HG03442 (cell line): ENCODE data around the gene PPP3CA.
"Not testable (repeated sequence)": the region's sequence is repeated elsewhere in the genome, so short reads cannot be mapped to it uniquely, and the experiment has no call there.

Source experiments
- ATAC-seq: cut with Tn5 transposase; IDR thresholded peaks from one replicate; pipeline ENCODE4 v1.9.1; 2021; ENCODE audit warnings: mild to moderate bottlenecking, moderate library complexity; ENCODE audit not compliant: unreplicated experiment

PPP3CA gene

DNA sequence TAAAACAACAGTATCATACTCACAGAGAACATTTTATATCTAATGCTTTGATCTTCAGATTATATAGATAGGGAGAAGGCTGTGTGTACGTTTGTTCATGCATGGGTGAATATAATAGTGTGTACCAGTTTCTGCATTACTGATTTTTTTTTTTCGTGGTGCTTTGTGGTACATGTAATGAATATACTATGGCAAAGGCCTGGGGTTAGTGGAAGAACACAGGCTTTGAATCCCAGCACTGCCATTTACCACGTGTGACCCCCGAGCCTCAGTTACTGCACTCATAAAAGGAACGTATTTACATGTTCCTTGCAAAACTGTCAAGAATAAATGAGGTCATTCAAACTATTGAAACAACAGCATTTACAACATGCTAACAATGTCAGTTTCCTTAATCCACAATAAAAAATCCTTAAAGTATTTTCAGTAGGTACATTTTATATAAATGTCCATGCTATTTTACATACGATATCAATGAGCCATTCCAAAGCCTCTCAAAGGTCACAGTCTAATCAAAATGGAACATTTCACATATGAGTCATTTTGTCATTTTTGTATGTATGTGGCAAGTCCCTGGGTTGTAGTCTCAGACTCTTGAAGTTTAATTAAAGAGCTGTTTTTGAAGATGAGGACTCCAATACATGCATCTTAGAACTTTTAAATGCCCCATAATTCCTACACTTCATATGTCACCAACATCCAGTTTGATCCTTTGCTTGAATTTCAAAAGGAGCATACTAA, 242.8 kb downstream of the PPP3CA start:
- ATAC-seq: peak; percentile 34

GRCh38 chr4:101103381-101104142, 243.8 kb downstream of the PPP3CA start:
- peak; percentile 81 for ATAC-seq

- no peak for ATAC-seq
Observed at GRCh38 chr4:101102114-101102742, 245.1 kb downstream of the PPP3CA start.

DNA sequence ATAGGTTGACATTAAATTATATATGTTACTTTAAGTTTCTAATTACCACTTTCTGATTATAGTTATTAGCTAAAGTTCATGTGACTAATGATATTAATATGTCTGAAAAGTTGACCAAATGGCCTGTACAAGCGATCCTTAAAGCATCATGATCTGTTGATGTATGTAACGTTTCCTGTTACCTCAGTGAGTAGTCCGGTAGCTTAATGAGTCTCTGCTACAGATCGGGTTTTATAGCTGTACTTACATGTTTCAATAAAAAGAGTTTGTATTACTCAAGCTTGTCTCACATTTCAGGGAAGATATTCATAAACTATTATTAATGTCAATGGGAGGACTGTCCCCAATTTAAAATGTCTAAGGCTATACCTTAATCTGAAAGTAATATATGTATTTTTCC, 246.3 kb downstream of the PPP3CA start:
- no peak for ATAC-seq

DNA sequence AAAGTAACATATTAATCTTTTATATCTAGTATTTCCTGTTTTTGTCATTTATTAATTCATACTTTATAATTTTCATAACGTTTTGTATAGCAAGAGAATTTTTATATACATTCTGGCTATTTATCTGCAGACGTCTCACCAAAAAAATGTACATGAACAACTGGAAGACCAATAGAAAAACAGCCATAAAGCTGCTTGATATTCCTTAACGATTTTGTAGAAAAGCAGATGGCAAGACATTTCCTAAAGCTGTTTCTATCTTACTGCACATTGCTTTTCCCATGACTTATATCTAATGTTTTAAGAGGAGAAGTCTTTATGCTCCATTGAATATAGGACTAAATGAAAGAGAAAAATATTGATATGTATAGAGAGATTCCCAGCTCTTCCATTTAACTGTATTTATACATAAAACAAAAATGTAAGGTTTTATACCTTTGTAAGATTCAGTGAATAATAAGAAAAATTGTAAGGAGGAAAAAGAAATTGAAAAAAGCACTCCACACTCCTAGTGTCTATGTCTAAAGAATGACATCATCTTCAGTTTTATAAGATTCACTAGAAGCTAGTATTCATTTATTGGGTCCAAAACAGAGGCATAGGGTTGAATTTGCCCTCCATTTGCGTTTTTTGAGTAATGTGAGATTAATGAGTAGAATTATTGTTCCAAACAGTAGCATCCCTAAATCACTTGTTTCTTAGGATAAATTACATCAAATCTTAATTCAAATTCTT, 248.5 kb downstream of the PPP3CA start:
- no peak for ATAC-seq

GRCh38 chr4:101092609-101093008, 254.7 kb downstream of the PPP3CA start:
- not testable (repeated sequence) for ATAC-seq

DNA sequence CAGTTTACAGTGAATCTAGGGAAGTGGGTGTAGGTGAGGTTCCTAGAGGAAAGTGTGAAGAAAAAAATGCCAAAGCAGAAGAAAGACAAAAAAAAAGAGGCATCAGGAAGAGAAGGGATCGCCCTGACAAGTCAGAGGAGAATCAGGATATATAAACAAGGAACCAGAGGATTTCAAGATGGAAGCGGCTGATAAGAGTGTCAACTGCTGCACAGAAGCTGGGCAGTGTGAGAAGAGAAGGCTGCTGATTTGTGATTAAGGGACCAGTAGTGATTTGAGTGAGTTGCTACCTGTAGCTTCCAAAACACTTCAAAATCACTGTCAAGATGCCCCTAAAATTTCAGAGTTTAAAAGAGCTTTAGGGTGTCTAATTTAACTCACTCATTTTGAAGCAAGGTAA, 258.2 kb downstream of the PPP3CA start:
- no peak for ATAC-seq

GRCh38 chr4:101086801-101087586, 260.3 kb downstream of the PPP3CA start:
- ATAC-seq: no peak

- no peak for ATAC-seq
Observed at GRCh38 chr4:101083131-101083530, 264.2 kb downstream of the PPP3CA start.

DNA sequence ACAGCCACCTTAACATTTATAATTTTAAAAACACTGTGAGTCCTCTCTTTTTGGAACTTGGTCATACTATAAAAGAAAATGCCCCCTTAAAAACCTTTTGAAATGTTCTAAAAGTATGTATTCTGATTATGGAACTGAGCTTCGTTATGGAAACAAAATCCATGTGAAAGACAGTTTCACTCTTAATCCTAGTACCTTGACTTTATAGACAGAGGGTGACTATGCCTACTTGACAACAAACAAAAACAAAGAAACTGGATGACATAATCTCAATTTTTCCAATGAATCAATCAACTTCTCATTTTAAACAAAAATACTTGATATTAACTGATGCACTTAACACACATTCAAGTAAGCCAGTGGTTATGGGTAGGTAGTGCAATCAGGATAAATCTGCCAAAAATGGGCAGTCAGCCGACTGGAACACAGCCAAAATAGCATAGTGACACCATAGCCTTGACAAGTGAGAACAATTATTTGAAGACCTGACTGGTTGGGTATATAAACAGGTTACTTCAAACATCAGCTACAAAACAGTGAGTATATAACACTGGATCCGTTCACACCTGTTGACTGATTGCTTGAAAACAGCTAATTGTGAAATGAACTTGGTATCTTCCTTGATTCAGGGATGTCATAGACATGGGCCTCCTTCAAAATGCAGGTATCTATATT, 265.5 kb downstream of the PPP3CA start:
- ATAC-seq: no peak

DNA sequence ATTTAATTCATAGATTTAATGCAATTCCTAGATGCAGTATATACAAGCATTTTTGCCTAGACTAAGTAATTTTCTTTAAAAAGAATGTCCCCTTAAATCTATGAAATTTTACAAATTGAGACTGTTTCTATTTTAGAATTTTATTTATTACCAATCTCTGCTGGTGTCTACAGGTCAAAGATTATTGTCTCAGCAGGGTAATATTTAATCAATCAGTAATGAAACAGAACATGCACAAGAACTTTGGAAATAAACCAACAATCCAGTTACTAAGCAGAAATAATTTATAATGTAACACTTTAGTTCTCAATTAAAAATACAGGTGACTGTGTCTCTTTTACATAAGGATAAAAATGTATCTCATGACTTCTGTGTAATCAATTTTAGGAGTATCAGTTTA, 266.2 kb downstream of the PPP3CA start:
- ATAC-seq: no peak

DNA sequence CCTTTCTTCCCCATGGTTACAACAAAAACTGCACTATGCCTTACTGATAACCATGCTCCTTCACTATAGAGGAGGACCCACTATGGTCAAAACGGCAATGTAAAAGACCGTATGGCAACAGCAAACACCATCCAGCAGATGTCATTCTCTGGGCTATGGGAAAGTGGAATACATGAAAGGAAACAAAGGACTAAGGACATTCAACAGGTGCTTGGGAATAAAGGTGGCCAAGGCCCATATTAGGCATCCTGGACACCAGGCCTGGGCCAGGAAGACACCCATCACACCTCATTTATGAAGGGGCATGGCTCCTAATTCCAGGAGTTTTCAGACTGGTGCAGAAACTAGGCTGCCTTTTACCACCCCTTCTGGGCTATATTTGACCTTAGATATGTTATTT, 268.4 kb downstream of the PPP3CA start:
- ATAC-seq: no peak

GRCh38 chr4:101076032-101076431, 271.3 kb downstream of the PPP3CA start:
- no peak for ATAC-seq

DNA sequence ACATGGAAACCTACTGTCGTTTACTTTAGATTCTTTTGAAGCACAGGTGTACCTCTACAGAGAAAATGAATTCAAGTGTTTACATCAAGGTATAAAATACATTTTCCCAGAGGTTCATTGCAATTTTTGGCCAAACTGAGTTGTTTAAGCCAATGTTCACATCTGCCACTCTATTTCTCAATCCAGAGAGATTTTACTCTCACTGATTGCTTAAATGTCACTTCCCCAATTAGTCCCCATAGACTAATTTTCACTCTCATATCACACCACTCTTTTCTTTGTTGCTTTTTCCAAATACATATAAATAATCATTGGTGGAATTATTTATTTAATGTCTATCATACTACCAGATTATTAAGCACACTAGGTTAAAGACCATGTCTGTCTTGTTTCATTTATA, 271.8 kb downstream of the PPP3CA start:
- no peak for ATAC-seq

- ATAC-seq: no peak
Observed at GRCh38 chr4:101074326-101074725, 273.0 kb downstream of the PPP3CA start.

DNA sequence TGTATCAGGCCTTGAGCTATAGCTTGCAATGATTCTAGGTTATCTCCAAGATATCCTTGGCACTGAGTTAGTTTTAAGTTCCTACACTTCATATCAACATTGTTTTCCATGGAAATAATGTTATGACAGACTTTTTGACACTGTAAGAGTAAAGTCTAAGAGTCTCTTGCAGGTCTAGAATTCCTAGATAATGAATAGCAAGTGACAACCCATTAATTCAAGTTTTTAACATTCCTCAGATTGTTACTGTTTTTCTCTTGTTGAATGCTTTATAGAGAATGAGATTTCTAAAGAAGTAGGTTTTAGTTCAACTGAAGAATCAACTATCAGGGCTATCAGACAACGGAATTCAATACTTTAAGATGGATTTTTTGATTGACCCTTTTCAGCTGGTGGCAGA, 276.1 kb downstream of the PPP3CA start:
- no peak for ATAC-seq

- no peak for ATAC-seq
Observed at GRCh38 chr4:101068115-101068514, 279.2 kb downstream of the PPP3CA start.

GRCh38 chr4:101067383-101067782, 279.9 kb downstream of the PPP3CA start:
- ATAC-seq: no peak

DNA sequence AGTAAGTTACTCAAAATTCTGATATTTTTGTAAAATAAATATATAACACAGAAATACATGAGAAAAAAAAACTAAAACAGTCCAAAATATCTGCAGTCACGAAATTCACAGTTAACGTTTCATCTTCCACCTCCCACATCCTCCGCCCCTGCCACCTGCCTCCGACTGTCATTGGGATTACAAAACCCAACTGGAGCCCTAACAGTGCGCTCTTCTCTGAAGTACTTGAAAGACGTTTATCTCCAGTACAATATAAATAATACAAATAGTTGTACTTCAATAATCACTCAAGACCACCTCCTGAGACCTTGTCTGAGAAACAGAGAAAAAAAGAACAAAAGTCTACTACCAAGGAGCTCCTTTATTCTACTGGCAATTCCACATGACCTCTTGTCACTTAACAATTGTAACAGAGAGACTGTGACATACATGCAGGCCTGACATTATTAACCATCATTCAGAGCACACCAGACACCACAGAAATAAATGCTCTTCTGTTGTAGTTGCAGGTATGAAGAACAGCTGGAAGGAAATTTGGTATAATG, 280.6 kb downstream of the PPP3CA start:
- ATAC-seq: no peak
